ENCODE results near the gene SLC25A5. TPM values are rescaled to one million over a fixed set of nuclear protein-coding genes. Genes with fewer than 3 reads are reported as not detected.

Gene SLC25A5
- total RNA-seq, 4 donors from 2014 or later = 110 to 269 (median 202) TPM

DNA sequence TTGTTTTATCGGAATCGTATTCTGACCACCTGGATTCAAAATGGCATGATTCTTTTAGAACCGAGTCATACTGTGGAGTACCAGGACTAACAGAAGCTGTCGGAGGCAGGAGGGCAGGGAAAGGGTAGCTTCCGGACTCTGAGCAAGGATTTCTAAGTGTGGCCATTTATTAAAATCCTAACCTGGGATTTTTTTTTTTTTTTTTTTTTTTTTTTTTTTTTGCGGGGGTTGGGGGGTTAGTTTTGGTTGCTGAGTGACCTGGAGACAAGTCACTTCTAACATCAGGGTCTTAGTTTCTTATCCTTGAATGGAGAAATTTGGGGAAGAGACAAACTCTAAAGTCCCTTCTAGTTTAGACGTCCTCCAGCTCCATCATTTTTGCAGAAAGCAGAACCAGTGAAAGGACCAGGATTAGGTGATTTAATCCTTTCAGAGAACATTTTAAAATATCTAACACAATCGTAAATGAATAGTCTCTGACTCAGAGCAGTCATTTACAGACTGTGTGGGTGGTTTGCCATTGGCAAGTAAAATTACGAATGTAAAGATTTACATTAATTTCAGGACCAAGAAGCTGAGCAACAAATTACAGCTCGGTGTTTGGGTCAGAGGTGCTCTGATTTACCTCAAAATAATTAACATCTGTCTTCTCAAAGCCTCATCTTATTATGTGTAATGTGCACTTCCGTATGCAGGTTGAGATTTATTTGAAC, 7.3 kb downstream of the SLC25A5 start:
- H3K4me1 ChIP-seq = no peaks in the 10 kb centered on the region
- no peaks in the 10 kb centered on the region for H3K9me3 ChIP-seq
- H3K27me3 ChIP-seq = no peaks in the 10 kb centered on the region
- intact Hi-C loops (cut with DNase I) = no loop called here
- WGBS, 2 donors = 82 to 87% methylated on average over 11 of the region's 11 CpGs
- no peak for TF ChIP-seq POLR2A (IDR thresholded peaks at IDR 0.05)
- TF ChIP-seq, protein P1, sequence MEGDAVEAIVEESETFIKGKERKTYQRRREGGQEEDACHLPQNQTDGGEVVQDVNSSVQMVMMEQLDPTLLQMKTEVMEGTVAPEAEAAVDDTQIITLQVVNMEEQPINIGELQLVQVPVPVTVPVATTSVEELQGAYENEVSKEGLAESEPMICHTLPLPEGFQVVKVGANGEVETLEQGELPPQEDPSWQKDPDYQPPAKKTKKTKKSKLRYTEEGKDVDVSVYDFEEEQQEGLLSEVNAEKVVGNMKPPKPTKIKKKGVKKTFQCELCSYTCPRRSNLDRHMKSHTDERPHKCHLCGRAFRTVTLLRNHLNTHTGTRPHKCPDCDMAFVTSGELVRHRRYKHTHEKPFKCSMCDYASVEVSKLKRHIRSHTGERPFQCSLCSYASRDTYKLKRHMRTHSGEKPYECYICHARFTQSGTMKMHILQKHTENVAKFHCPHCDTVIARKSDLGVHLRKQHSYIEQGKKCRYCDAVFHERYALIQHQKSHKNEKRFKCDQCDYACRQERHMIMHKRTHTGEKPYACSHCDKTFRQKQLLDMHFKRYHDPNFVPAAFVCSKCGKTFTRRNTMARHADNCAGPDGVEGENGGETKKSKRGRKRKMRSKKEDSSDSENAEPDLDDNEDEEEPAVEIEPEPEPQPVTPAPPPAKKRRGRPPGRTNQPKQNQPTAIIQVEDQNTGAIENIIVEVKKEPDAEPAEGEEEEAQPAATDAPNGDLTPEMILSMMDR (IDR thresholded peaks at IDR 0.05) = no peak
- DNase-seq = no peak
- peaks cover 0 to 9% of the 10 kb centered on the region in 2 donors for H3K36me3 ChIP-seq
- H3K27ac ChIP-seq = no peak overlapping the region
- H3K4me3 ChIP-seq (replicated peaks in 1 of 3) = no peak overlapping the region

DNA sequence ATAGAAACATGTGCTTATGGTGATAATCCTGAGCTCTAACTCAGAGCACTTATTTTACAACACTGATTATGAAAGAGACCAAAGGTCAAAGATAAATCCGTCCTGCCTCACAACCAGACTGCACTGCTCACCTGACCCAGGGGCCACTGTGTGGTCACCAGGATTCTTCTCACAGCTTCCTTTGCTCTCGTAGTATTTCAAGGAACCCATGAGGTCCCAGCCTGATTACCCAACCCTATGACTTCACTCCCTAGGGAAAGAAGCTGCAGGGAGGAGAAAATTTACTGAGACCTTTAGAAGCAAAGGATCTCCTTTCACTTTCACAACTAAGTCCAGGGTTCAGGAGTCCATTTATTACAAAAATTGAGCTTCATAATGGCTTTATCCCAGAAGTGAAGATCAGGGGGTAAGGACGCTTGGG, 9.6 kb downstream of the SLC25A5 start:
- Histone ChIP-seq H3K27ac (no peak overlapping the region), H3K4me3 (replicated peaks in 1 of 3) (no peak overlapping the region), H3K9me3 (no peaks in the 10 kb centered on the region), H3K4me1 (no peaks in the 10 kb centered on the region), H3K36me3 (no peaks in the 10 kb centered on the region), H3K27me3 (no peaks in the 10 kb centered on the region)
- intact Hi-C loops (cut with DNase I) = no loop called here
- TF ChIP-seq POLR2A (IDR thresholded peaks at IDR 0.05) = no peak
- TF ChIP-seq, protein P1 (IDR thresholded peaks at IDR 0.05) = no peak
- no peak for DNase-seq
- WGBS, 2 donors = 59 to 70% methylated on average over 3 of the region's 3 CpGs

DNA sequence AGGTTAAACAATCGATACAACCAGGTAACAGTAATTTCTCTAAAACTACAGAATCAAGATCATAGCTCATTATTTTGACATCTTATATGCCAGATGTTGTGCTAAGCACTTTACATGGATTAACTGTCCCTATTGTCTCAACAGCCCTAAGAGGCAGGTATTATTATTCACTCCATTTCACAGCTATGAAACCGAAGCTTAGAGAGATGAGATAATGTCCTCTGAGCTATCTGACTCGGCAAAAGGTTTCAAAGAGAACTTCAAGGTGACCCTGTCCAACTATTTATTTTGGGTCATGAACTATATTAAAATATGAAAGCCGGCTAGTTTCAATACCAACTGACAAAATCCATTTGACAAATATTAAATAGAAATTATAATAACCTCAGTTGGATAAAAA, 10.3 kb downstream of the SLC25A5 start:
- intact Hi-C loops (cut with DNase I) = no loop called here

DNA sequence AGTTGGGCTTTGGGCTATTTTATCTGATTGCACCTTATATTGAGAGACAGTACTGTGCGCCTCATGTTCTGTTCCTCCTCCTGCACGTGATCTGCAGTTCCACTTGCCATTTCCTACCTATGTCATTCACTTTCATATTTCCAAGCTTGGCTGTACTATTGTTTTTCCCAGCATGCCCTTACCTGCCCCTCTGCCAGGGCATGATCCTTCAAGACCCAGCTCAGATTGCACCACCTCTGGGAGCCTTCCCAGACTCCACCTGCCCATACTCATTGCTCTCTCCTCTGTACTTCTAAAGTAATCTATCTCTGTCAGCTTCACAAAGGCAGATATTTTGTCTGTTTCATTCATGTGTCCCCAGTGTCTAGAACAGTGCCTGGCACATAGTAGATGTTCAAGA, 11.6 kb downstream of the SLC25A5 start:
- WGBS, 2 donors = 86 to 92% methylated on average over 2 of the region's 2 CpGs
- intact Hi-C loops (cut with DNase I) = no loop called here

More for the DNA sequence above, 10.3 kb downstream of the SLC25A5 start:
- Histone ChIP-seq H3K9me3 (no peaks in the 10 kb centered on the region), H3K27me3 (no peaks in the 10 kb centered on the region), H3K36me3 (no peaks in the 10 kb centered on the region), H3K4me1 (no peaks in the 10 kb centered on the region), H3K4me3 (replicated peaks in 1 of 3) (no peak overlapping the region), H3K27ac (no peak overlapping the region)
- no peak for DNase-seq
- 85 to 93% methylated on average over 4 of the region's 4 CpGs for WGBS, 2 donors
- TF ChIP-seq POLR2A (IDR thresholded peaks at IDR 0.05) = no peak
- TF ChIP-seq, protein P1 (IDR thresholded peaks at IDR 0.05) = no peak

DNA sequence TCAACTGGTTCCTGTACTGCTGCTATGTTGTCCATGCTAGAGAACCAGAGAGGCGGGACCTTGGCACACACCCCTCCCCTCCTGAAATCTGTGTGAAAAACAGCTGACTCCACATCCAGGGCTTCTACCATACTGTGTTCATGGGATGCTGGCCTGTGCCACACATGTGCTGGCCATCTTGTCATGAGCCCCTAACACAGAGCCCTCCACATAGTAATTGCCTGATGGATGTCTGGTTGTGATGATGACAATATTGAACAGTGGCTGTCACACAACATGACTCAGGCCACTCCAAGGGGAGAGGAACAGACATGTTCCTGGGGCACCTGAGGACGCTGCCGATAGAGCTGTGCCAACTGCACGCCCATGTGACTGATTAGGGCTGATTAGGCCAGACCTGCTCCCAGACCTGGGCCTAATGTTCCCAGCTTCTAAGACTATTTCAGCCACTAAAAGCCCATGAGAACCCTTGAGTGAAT, 13.1 kb downstream of the SLC25A5 start:
- H3K27me3 ChIP-seq = no peaks in the 10 kb centered on the region
- H3K9me3 ChIP-seq = no peaks in the 10 kb centered on the region
- DNase-seq = peak; percentile 57 to 62
- TF ChIP-seq POLR2A (IDR thresholded peaks at IDR 0.05) = no peak
- TF ChIP-seq, protein P1 (IDR thresholded peaks at IDR 0.05) = no peak
- no peaks in the 10 kb centered on the region for H3K4me1 ChIP-seq
- intact Hi-C loops (cut with DNase I) = no loop called here
- WGBS, 2 donors = 100% methylated on average over 1 of the region's 4 CpGs; no CpG with 5 or more reads in 1 of the 2 donors
- peak overlapping the region in 1 of 3 donors; percentile 36 for H3K27ac ChIP-seq
- no peak overlapping the region for H3K4me3 ChIP-seq (replicated peaks in 1 of 3)
- no peaks in the 10 kb centered on the region for H3K36me3 ChIP-seq

More for the DNA sequence above, 11.6 kb downstream of the SLC25A5 start:
- Histone ChIP-seq H3K9me3 (no peaks in the 10 kb centered on the region), H3K4me3 (replicated peaks in 1 of 3) (no peak overlapping the region), H3K27me3 (no peaks in the 10 kb centered on the region), H3K36me3 (no peaks in the 10 kb centered on the region), H3K4me1 (no peaks in the 10 kb centered on the region), H3K27ac (no peak overlapping the region)
- no peak for DNase-seq
- TF ChIP-seq, protein P1 (IDR thresholded peaks at IDR 0.05) = no peak
- TF ChIP-seq POLR2A (IDR thresholded peaks at IDR 0.05) = no peak
